DOHH2 (cell line): Measurements from ENCODE around the gene LRRTM4.
"Not testable (repeated sequence)": the region's sequence is repeated elsewhere in the genome, so short reads cannot be mapped to it uniquely, and the experiment has no call there.

Experiments
- H3F3A ChIP-seq: fragments of 200-600 bp; sonication (generic), shearing (Covaris generic); 2 replicates; pipeline ENCODE4 v1.6.0; 2016; ENCODE audit warnings: antibody characterized with exemption, mild to moderate bottlenecking; ENCODE audit not compliant: control insufficient read depth, insufficient read depth
- H3K27ac ChIP-seq: fragments of 200-600 bp; sonication (generic); 2 replicates; pipeline ENCODE4 v1.5.1; 2014; ENCODE audit warnings: low read depth, mild to moderate bottlenecking, low read length, moderate library complexity
- H3K27me3 ChIP-seq: fragments of 200-600 bp; sonication (generic); 2 replicates; pipeline ENCODE4 v1.6.1; 2014; ENCODE audit warnings: mild to moderate bottlenecking, low read length, mixed read lengths; ENCODE audit not compliant: control insufficient read depth
- H3K36me3 ChIP-seq: fragments of 200-600 bp; sonication (generic); 2 replicates; pipeline ENCODE4 v1.6.1; 2014; ENCODE audit warnings: mild to moderate bottlenecking, low read length, moderate library complexity, mixed read lengths; ENCODE audit not compliant: control insufficient read depth
- H3K4me1 ChIP-seq: fragments of 200-600 bp; sonication (generic); 2 replicates; pipeline ENCODE4 v1.6.1; 2014; ENCODE audit warnings: mild to moderate bottlenecking, low read length, mixed read lengths; ENCODE audit not compliant: control insufficient read depth
- H3K4me2 ChIP-seq: fragments of 200-600 bp; sonication (generic); 2 replicates; pipeline ENCODE4 v1.6.0; 2014; ENCODE audit warnings: mild to moderate bottlenecking, low read length, moderate library complexity
- H3K4me3 ChIP-seq: fragments of 200-600 bp; sonication (generic); 2 replicates; pipeline ENCODE4 v1.5.1; 2014; ENCODE audit warnings: mild to moderate bottlenecking, low read length, mixed read lengths
- H3K79me2 ChIP-seq: fragments of 200-600 bp; sonication (generic); 2 replicates; pipeline ENCODE4 v1.6.1; 2014; ENCODE audit warnings: mild to moderate bottlenecking, low read length, mixed read lengths; ENCODE audit not compliant: control insufficient read depth
- H3K9me2 ChIP-seq: fragments of 200-600 bp; sonication (generic); replicated peaks from 2 replicates; pipeline ENCODE4 v1.6.1; 2014; ENCODE audit warnings: mild to moderate bottlenecking, low read length, mixed read lengths; ENCODE audit not compliant: control insufficient read depth
- H3K9me3 ChIP-seq: fragments of 200-600 bp; sonication (generic); 2 replicates; pipeline ENCODE4 v1.6.1; 2014; ENCODE audit warnings: antibody characterized with exemption, low read length, mixed read lengths; ENCODE audit not compliant: control insufficient read depth, insufficient read depth
- H4K20me1 ChIP-seq: fragments of 200-600 bp; sonication (generic); 2 replicates; pipeline ENCODE4 v1.6.0; 2014; ENCODE audit warnings: low read depth, mild to moderate bottlenecking, antibody characterized with exemption, low read length, moderate library complexity; ENCODE audit not compliant: control insufficient read depth, insufficient read depth
- EZH2phosphoT487 ChIP-seq: fragments of 200-600 bp; sonication (generic); IDR thresholded peaks from 2 replicates; pipeline ENCODE4 v1.6.1; 2017; ENCODE audit warnings: borderline replicate concordance, mild to moderate bottlenecking, antibody characterized with exemption, low read length, moderate library complexity, mixed read lengths
- TF ChIP-seq, protein P1 (sequence below): fragments of 200-600 bp; sonication (generic); IDR thresholded peaks from one replicate; pipeline ENCODE4 v1.5.1; 2014; ENCODE audit warnings: antibody characterized with exemption, mild to moderate bottlenecking, low read depth, low read length; ENCODE audit not compliant: poor library complexity, severe bottlenecking

LRRTM4 gene

DNA sequence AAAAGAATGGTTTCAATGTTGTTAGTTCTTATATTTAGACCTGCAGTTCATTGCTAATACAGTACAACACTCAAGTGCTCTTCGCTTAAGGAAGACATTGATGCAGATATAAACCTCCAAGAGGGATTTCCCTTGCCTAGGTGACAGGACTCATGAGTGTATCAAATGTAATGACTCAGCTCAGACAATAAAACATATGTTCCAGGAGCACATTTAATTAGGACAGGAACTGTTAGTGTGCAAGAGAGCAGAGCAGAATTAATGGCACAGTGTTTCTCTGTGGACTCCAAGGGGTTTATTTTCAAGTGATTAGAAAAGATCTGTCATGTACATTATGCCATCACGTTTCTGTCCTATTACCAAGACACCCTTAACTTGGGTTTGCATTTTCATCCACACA lies 375.0 kb downstream of the LRRTM4 start:
- H3K27ac ChIP-seq = no peak overlapping the region
- no peaks in the 10 kb centered on the region for H4K20me1 ChIP-seq
- no peaks in the 10 kb centered on the region for H3K36me3 ChIP-seq
- H3F3A ChIP-seq = no peaks in the 10 kb centered on the region
- no peaks in the 10 kb centered on the region; the same call in 1 of the 2 replicates for H3K9me2 ChIP-seq
- no peak overlapping the region for H3K4me3 ChIP-seq
- no peaks in the 10 kb centered on the region for H3K27me3 ChIP-seq
- no peaks in the 10 kb centered on the region for H3K4me1 ChIP-seq
- no peak overlapping the region for H3K4me2 ChIP-seq
- no peaks in the 10 kb centered on the region for H3K9me3 ChIP-seq
- no peaks in the 10 kb centered on the region for H3K79me2 ChIP-seq
- no peak for TF ChIP-seq EZH2phosphoT487
- TF ChIP-seq, protein P1, sequence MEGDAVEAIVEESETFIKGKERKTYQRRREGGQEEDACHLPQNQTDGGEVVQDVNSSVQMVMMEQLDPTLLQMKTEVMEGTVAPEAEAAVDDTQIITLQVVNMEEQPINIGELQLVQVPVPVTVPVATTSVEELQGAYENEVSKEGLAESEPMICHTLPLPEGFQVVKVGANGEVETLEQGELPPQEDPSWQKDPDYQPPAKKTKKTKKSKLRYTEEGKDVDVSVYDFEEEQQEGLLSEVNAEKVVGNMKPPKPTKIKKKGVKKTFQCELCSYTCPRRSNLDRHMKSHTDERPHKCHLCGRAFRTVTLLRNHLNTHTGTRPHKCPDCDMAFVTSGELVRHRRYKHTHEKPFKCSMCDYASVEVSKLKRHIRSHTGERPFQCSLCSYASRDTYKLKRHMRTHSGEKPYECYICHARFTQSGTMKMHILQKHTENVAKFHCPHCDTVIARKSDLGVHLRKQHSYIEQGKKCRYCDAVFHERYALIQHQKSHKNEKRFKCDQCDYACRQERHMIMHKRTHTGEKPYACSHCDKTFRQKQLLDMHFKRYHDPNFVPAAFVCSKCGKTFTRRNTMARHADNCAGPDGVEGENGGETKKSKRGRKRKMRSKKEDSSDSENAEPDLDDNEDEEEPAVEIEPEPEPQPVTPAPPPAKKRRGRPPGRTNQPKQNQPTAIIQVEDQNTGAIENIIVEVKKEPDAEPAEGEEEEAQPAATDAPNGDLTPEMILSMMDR = no peak

DNA sequence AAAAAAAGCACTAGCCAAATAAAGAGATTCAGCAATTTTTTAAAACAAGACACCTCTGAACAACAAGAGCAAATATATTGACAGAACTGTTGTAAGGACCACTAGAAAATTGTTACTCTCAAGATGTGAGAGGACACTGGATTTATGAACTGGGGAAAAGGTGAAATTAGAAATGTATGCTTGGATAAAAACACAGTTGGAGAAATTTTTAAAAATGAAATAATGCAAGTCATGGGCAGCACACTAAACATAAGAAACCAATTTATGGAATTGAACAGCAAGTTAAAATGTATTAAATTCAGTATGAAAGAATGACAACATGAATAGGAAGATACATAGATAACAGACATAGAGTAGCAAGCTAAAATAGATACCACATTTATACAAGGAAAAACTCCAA lies 377.4 kb downstream of the LRRTM4 start:
- no peak for TF ChIP-seq EZH2phosphoT487
- TF ChIP-seq, protein P1 = no peak
- no peaks in the 10 kb centered on the region for H3K27me3 ChIP-seq
- H3K27ac ChIP-seq = no peak overlapping the region
- H3K36me3 ChIP-seq = no peaks in the 10 kb centered on the region
- no peaks in the 10 kb centered on the region; the same call in 1 of the 2 replicates for H3K9me2 ChIP-seq
- H3K9me3 ChIP-seq = no peaks in the 10 kb centered on the region
- H3K79me2 ChIP-seq = no peaks in the 10 kb centered on the region
- H3K4me1 ChIP-seq = no peaks in the 10 kb centered on the region
- no peaks in the 10 kb centered on the region for H3F3A ChIP-seq
- no peak overlapping the region for H3K4me3 ChIP-seq
- H3K4me2 ChIP-seq = no peak overlapping the region
- H4K20me1 ChIP-seq = no peaks in the 10 kb centered on the region

DNA sequence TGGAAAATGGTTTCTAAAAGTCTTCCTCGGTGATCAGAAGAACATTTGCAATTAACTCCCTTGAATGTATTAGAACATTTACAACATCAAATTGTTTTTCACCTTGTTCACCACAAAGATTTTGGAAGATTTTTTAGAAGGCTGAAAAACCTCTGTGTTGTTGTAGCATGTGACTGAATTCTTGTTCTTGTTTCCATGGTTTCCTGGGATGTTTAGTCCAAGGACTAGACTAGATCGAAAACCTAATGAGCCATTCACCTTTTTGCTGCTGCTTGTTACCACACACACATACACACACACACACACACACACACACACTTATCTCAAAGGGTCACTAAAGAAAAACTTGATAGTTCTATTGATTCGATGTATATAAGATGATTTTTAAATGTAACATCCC lies 380.0 kb downstream of the LRRTM4 start:
- Histone ChIP-seq H3K4me2 (no peak overlapping the region), H3K27me3 (no peaks in the 10 kb centered on the region), H3F3A (no peaks in the 10 kb centered on the region), H3K9me2 (no peaks in the 10 kb centered on the region; the same call in 1 of the 2 replicates), H3K79me2 (no peaks in the 10 kb centered on the region), H4K20me1 (no peaks in the 10 kb centered on the region), H3K9me3 (no peaks in the 10 kb centered on the region), H3K4me3 (no peak overlapping the region), H3K36me3 (no peaks in the 10 kb centered on the region), H3K27ac (no peak overlapping the region), H3K4me1 (no peaks in the 10 kb centered on the region)
- TF ChIP-seq EZH2phosphoT487 = no peak
- TF ChIP-seq, protein P1 = no peak

DNA sequence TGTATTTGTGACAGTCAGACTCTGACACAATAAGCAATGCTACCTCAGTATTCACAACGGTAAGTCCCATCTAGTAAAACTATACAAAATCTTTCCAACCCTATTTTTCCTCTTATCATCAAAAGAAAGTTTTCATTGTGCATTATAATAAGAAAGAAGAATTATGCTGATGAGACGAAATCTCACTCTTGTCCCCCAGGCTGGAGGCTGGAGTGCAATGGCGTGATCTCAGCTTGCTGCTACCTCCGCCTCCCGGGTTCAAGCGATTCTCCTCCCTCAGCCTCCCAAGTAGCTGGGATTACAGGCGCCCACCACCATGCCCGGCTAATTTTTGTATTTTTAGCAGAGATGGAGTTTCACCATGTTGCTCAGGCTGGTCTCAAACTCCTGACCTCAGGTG lies 393.7 kb downstream of the LRRTM4 start:
- H3K36me3 ChIP-seq, H4K20me1 ChIP-seq, H3K4me3 ChIP-seq, H3K4me1 ChIP-seq, H3K9me2 ChIP-seq, H3K9me3 ChIP-seq, H3K27me3 ChIP-seq, H3K79me2 ChIP-seq, H3F3A ChIP-seq, H3K27ac ChIP-seq, H3K4me2 ChIP-seq: not testable (repeated sequence)
